Small intestine (tissue), 7 donors: Measurements from ENCODE around the gene KCTD2. TPM values are rescaled to one million over a fixed set of nuclear protein-coding genes. Genes with fewer than 3 reads are reported as not detected.

Experiments
- DNase-seq, 2 donors: peaks; one replicate each; pipeline versions ENCODE4 v3.0.0 to v3.0.0-alpha.2; 2013
- FAIRE-seq: peaks from 2 replicates; lab custom pipeline; 2012; peaks lifted over from hg19 to GRCh38; lab: Jason Lieb, UNC
- H3K27ac ChIP-seq, 3 donors: one replicate each; pipeline ENCODE4 v1.5.1; 2013; ENCODE audit warnings: low read length in 2 of 3, mild to moderate bottlenecking in 2 of 3, control low read depth in 1 of 3, inconsistent platforms in 1 of 3, low read depth in 1 of 3, moderate library complexity in 1 of 3
- H3K27me3 ChIP-seq, 3 donors: one replicate each; pipeline ENCODE4 v1.6.1; 2013; ENCODE audit warnings: low read length in 3 of 3, inconsistent platforms in 1 of 3; ENCODE audit not compliant: control insufficient read depth in 3 of 3, insufficient read depth in 3 of 3
- H3K36me3 ChIP-seq, 3 donors: one replicate each; pipeline ENCODE4 v1.6.1; 2013; ENCODE audit warnings: low read length in 3 of 3, inconsistent platforms in 1 of 3, low read depth in 1 of 3, mild to moderate bottlenecking in 1 of 3, moderate library complexity in 1 of 3; ENCODE audit not compliant: control insufficient read depth in 3 of 3, insufficient read depth in 2 of 3
- H3K4me1 ChIP-seq, 3 donors: one replicate each; pipeline ENCODE4 v1.6.1; 2013; ENCODE audit warnings: low read length in 2 of 3, inconsistent platforms in 1 of 3, low read depth in 1 of 3, mild to moderate bottlenecking in 1 of 3, moderate library complexity in 1 of 3; ENCODE audit not compliant: control insufficient read depth in 3 of 3, insufficient read depth in 2 of 3
- H3K4me3 ChIP-seq, 3 donors: one replicate each; pipeline ENCODE4 v1.5.1; 2013; ENCODE audit warnings: low read length in 3 of 3, control low read depth in 1 of 3, inconsistent platforms in 1 of 3, low read depth in 1 of 3, mild to moderate bottlenecking in 1 of 3, moderate library complexity in 1 of 3
- H3K9me3 ChIP-seq, 2 donors: one replicate each; pipeline ENCODE4 v1.6.1; 2013; ENCODE audit warnings: low read depth in 1 of 2, low read length in 1 of 2; ENCODE audit not compliant: control insufficient read depth in 2 of 2, insufficient read depth in 1 of 2
- WGBS, 3 donors: extraction: QIAGEN DNeasy Blood & Tissue Kit; methylation state at CpG; one replicate each; pipeline ENCODE4 v1.1.7; 2013; 5-methylcytosine and 5-hydroxymethylcytosine counted together
- polyA plus RNA-seq, 4 donors: library from polyadenylated mRNA; stranded (reverse) in 3 of 4; unstranded in 1 of 4; fragments of 200-250 nt in 3 of 4; fragments of 120-200 nt in 1 of 4; gene quantifications; one replicate each; pipeline versions ENCODE4 v1.2.1 to v1.2.3, GENCODE V29; 2013
- donor health status: healthy with polysubstance abuse.
- donor health status: control.
- donor health status: control.
- donor health status: Bipolar disorder and iron deficiency.
- donor health status: healthy.

KCTD2 gene
- polyA plus RNA-seq, 4 donors: 12.3 to 18.0 (median 13.7) TPM

DNA sequence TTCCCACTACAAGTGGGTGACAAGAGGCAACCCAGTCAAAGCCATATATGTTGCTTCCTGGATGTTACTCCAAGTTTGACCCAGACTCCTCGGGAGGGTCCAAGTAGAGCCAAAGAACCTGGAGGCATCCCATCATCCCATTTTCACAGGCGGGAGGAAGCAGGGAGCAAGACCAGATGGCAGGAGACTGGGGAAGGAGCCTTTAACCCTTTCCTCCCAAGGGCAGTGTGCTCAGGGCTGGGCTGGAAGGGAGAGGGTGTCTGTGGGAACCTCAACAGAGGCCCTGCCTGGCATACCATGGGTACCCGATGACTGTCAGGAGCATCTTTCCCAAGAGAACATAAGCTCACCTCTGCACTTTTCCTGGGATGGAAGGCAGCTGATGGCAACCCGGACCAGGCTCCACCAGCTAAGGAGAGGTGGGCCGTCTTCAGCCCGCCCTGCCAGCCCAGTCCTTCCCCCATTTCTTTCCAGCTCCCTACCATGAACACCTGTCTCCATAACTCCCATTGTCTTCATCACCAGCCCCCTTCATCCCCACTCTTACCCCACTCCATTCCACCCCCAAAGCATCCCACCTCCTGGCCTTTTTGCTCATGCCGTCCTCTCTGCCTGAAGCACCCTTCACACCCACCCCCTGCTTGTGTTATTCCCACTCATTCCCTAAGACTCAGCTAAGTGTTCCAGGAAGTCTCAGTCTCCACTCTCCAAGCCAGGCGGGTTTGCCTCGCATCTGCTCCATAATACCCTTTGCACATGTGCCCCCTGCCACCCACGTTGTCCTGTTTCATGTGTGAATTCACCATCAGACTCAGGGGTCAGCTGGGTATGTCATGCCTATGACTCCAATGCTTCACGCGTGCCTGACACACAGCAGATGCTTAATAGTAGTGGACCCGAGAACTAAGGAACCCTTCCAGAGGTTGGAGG is 34.9 kb downstream of the KCTD2 start:
- no peaks in the 10 kb centered on the region for H3K36me3 ChIP-seq
- H3K4me1 ChIP-seq: peaks cover 5 to 58% (median 6%) of the 10 kb centered on the region in 3 donors
- DNase-seq (no peak), FAIRE-seq (no peak)
- no peaks in the 10 kb centered on the region for H3K9me3 ChIP-seq
- 76 to 90% (median 85%) methylated on average over 13 of the region's 13 CpGs for WGBS, 3 donors
- H3K27me3 ChIP-seq: no peaks in the 10 kb centered on the region
- no peak overlapping the region for H3K4me3 ChIP-seq
- no peak overlapping the region for H3K27ac ChIP-seq

DNA sequence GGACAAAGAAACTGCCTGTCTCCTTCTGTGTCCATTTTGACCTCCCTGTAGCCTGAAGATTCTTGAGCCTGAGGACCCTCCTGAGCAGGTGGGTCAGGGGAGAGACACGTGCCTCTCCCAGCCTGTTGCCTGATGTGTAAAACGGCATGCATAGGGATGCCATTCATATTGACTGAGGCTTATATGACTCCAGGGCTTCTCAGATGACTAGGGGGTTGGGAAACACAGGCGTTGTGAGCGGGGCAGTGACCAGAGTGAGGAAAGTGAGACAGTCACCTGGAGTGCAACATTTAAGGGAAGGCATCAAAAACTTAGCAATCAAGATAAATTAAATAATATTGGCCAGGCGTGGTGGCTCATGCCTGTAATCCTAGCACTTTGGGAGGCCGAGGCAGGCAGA is 35.7 kb downstream of the KCTD2 start:
- no peak for DNase-seq
- WGBS, 3 donors: 83% methylated on average over 6 of the region's 6 CpGs
- Histone ChIP-seq H3K4me3 (no peak overlapping the region), H3K27ac (no peak overlapping the region), H3K27me3 (no peaks in the 10 kb centered on the region), H3K4me1 (peaks cover 5 to 59% (median 6%) of the 10 kb centered on the region in 3 donors), H3K36me3 (no peaks in the 10 kb centered on the region), H3K9me3 (no peaks in the 10 kb centered on the region)
- FAIRE-seq: no peak

DNA sequence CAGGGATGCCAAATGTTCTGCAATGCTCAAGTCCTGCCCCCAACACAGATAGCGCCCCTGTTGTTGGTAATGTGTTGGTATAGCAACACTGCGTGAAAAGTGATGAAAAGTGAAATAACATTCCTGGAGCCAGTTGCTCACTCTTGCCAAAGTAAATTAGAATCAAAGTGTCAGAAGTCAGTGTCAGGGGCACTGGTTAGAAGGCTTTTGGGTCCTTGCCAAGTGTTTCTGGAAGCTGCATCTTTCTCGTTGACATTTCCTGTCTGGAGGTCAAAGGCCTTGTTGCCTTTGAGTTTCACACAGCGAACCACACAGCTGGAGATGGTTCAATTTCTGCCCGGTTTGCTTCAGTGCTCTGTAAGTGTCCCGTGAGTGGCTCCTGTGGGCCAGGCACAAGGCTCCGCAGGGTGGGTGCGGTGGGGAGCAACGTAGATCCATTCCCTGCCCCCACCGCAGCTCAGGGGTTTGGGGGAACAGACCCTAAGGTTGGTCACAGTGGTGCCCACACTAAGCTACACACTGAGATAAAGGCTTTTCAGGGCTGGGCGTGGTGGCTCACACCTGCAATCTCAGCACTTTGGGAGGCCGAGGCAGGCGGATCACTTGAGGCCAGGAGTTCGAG is 37.1 kb downstream of the KCTD2 start:
- DNase-seq (peak in 1 of 2 donors; percentile 72), FAIRE-seq (no peak)
- peaks cover 0 to 53% (median 0%) of the 10 kb centered on the region in 3 donors for H3K4me1 ChIP-seq
- no peak overlapping the region for H3K4me3 ChIP-seq
- no peaks in the 10 kb centered on the region for H3K9me3 ChIP-seq
- 46 to 52% (median 51%) methylated on average over 14 of the region's 14 CpGs for WGBS, 3 donors
- H3K27ac ChIP-seq: peak overlapping the region; percentile 23 to 50 (median 38)
- H3K27me3 ChIP-seq: no peaks in the 10 kb centered on the region
- no peaks in the 10 kb centered on the region for H3K36me3 ChIP-seq

DNA sequence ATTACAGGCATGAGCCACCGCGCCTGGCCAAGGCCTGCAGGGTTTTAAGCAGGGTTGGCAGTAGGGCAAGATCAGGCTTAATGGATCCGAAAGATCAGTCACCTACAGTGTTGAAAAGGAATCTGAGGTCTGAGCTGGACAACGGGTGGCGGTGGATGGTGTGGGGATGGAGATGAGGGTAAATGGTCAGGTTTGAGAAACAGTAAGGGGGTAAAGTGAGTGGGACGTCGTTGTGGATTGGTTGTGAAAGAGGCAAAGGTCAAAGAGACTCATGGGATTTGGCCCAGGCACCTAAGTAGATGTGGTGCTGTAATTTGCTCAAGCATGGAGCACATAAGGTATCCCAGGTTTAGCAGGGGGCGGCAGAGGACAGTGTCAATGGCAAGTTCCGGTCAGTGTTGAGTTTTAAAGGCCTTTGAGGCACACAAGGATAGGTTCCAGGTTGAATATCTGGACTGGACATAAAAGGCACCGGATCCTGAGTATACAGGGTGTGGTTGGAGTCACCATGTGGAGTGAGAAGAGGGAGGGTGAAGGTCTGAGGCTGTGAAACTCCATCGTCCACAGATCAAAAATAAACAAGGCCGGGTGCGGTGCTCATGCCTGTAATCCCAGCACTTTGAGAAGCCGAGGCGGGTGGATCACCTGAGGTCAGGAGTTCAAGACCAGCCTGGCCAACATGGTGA is 39.6 kb downstream of the KCTD2 start:
- Histone ChIP-seq H3K27me3 (no peaks in the 10 kb centered on the region), H3K27ac (peak overlapping the region; percentile 47 to 99 (median 97)), H3K4me1 (peaks cover 0 to 62% (median 0%) of the 10 kb centered on the region in 3 donors), H3K9me3 (no peaks in the 10 kb centered on the region), H3K36me3 (peaks cover 0 to 4% (median 0%) of the 10 kb centered on the region in 3 donors), H3K4me3 (no peak overlapping the region)
- DNase-seq: peak; percentile 71 to 88
- no peak for FAIRE-seq
- WGBS, 3 donors: 44 to 66% (median 62%) methylated on average over 15 of the region's 15 CpGs

DNA sequence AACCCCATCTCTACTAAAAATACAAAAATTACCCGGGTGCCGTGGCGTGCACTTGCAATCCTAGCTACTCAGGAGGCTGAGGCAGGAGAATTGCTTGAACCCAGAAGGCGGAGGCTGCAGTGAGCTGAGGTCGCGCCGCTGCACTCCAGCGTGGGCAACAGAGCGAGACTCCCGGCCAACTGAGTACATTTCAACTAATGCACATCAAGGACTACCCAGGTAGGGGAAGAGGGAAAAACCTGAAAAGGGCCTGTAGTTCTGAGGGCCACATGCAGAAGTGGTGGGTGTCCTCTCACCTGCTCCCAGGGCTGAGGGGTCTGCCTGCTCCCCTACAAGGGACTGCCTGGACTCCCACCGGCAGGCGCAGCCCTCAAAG is 40.1 kb downstream of the KCTD2 start:
- 55 to 64% (median 58%) methylated on average over 12 of the region's 12 CpGs for WGBS, 3 donors
- Histone ChIP-seq H3K4me3 (peak overlapping the region in 2 of 3 donors; percentile 68 to 84), H3K27me3 (no peaks in the 10 kb centered on the region), H3K9me3 (no peaks in the 10 kb centered on the region), H3K36me3 (peaks cover 0 to 4% (median 0%) of the 10 kb centered on the region in 3 donors), H3K27ac (peak overlapping the region; percentile 97 to 99 (median 97)), H3K4me1 (peaks cover 0 to 67% (median 0%) of the 10 kb centered on the region in 3 donors)
- FAIRE-seq (no peak), DNase-seq (no peak)

DNA sequence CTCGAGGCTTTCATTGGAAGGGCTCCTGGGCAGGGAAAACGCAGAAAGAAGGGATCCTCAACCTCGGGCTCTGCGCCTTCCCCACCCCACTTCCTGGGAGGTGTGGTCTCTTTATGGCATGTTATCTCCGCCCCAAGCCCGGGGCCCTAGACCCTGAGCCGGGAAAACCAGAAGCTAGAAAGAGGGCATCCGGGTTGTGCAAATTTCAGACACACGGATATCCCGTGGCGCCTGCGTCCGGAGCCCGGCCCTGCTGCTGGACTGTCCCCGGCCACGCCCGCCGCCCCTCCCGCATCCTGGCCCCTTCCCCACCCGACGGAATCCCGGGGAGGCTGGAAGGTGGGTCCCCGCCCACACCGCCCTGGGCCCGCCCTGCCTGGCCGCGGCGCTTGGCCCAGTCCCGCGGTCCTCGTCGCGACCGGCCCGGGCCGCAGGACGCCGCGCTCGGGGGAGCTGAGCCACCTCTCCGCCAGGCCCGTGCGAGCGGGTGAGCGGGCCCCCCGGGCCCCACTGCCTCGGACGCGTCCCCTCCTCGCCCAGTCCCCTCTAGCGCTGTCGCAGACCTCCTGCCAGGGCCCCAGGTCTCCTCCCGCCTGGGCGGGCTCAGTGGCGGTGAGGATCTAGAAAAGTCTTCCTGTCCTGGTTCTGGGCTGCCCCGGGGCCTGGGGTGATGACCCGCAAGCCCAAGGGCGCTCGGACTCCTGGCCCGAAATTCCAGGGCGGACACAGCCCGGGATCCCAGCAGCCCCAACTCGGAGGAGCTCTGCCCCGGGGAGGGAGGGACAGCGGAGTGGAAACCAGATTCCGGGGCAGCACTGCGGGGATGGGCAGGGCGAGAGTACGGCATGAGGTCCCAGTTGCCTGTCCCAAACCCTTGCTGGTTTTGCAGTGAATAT is 40.8 kb downstream of the KCTD2 start, which contains the start of gene SLC16A5:
TSS of gene SLC16A5 (plus strand) at position 397 of the 896 bp plus-strand sequence. CDS start 5,683 bp downstream, outside the sequence.
- Histone ChIP-seq H3K36me3 (peaks cover 0 to 4% (median 0%) of the 10 kb centered on the region in 3 donors), H3K9me3 (no peaks in the 10 kb centered on the region), H3K27ac (peak within 1 kb of the TSS; percentile 97 to 99 (median 99)), H3K4me1 (peaks cover 0 to 74% (median 0%) of the 10 kb centered on the region in 3 donors), H3K27me3 (no peaks in the 10 kb centered on the region), H3K4me3 (peak within 1 kb of the TSS; percentile 54 to 84 (median 68))
- FAIRE-seq (no peak), DNase-seq (peak; percentile 92 to 96)
- WGBS, 3 donors: 2 to 6% (median 3%) methylated on average over 53 to 69 of the region's 69 CpGs

DNA sequence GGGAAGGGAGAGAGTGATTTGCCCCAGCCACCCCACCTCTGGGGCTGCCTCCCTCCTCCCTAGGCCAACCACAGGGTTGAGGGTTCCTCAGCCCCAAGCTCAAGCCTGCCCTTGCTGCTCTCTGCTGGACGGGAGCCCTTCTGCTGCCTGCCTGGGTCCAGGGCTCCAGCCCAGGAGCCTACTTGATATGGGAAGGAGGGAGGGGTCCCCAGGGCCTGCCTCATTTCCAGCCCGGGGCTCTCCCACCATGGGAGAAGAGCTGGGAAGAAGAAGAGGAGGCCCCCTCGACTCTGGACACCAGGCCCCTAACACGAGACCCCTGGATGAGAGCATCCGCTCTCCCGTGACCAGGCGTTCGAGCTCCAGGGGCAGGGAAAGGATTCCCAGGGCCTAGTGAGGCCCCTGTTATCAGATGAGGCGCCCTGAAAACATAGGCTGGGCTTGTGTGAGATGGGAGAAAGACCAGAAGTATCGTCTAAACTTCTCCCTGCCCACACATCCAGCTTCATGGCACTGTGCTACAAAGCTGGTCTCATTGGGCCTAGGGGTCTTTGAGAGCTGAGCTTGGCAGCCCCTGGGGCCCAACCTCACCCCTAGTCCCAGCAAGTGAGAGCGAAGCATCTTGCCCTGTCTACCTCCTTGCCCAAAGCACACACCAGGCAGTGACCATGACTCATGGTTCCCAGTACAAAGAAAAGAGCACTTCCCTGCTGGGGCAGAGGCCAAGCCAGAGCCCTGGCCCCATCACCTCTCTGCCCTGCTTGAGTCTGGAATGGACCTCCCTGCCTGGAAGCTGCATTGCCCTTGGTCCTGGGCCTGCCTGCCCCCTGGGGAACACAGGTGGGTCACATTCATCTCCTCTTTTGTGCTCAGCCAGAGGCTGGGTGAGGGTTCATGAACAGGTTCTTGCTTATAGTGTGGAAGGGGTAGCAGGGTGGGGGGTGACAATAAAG is 41.7 kb downstream of the KCTD2 start:
- Histone ChIP-seq H3K27ac (peak overlapping the region; percentile 97 to 99 (median 99)), H3K9me3 (no peaks in the 10 kb centered on the region), H3K27me3 (no peaks in the 10 kb centered on the region), H3K36me3 (peaks cover 0 to 12% (median 0%) of the 10 kb centered on the region in 3 donors), H3K4me3 (peak overlapping the region; percentile 54 to 84 (median 68)), H3K4me1 (peaks cover 0 to 82% (median 2%) of the 10 kb centered on the region in 3 donors)
- 64 to 71% (median 65%) methylated on average over 11 of the region's 11 CpGs for WGBS, 3 donors
- DNase-seq (peak; percentile 69 to 84), FAIRE-seq (no peak)
